Prostate gland (tissue), 2 donors: ENCODE data around the gene AFF4. TPM values are rescaled to one million over a fixed set of nuclear protein-coding genes. Genes with fewer than 3 reads are reported as not detected.
A peak's percentile ranks its signal among the peaks of the same experiment; 100 is the strongest.

Experiments used
- DNase-seq: peaks from one replicate; pipeline ENCODE4 v3.0.0-alpha.2; 2019; ENCODE audit warnings: low spot score
- H3K27ac ChIP-seq, 2 donors: fragments of 200-600 bp; sonication (generic); 2 replicates each; pipeline ENCODE4 v1.5.1; 2017 to 2019
- H3K27me3 ChIP-seq: fragments of 200-600 bp; sonication (generic); replicated peaks from 2 replicates; pipeline ENCODE4 v1.5.1; 2019; ENCODE audit not compliant: insufficient read depth
- H3K36me3 ChIP-seq, 2 donors: fragments of 200-600 bp; sonication (generic); 1 replicate in 1 of 2; 2 replicates in 1 of 2; pipeline versions ENCODE4 v1.5.1 to v1.8.1; 2017 to 2019
- H3K4me1 ChIP-seq: fragments of 200-600 bp; sonication (generic); replicated peaks from 2 replicates; pipeline ENCODE4 v1.5.1; 2019
- H3K4me3 ChIP-seq, 2 donors: fragments of 200-600 bp; sonication (generic); 2 replicates each; pipeline ENCODE4 v1.5.1; 2017 to 2019
- H3K9me3 ChIP-seq: fragments of 200-600 bp; sonication (generic); 2 replicates; pipeline ENCODE4 v1.5.1; 2017
- CTCF ChIP-seq, 4 experiments: fragments of 200-600 bp in 2 of 4; fragments of 450-650 bp in 2 of 4; sonication (generic) in 2 of 4; IDR thresholded peaks; 1 replicate in 3 of 4; 2 replicates in 1 of 4; pipeline ENCODE4 v1.5.1; 2016 to 2019; ENCODE audit warnings: antibody characterized with exemption in 4 of 4, mild to moderate bottlenecking in 2 of 4, moderate library complexity in 2 of 4
- POLR2A ChIP-seq: fragments of 450-650 bp; IDR thresholded peaks from one replicate; pipeline ENCODE4 v1.6.1; 2016; ENCODE audit warnings: antibody characterized with exemption, mild to moderate bottlenecking
- POLR2AphosphoS5 ChIP-seq: sonication (generic); formaldehyde crosslinking; IDR thresholded peaks from one replicate; pipeline ENCODE4 v1.6.1; 2017; ENCODE audit warnings: antibody characterized with exemption
- WGBS: methylation state at CpG from one replicate; pipeline ENCODE4 v1.1.5; 2018; 5-methylcytosine and 5-hydroxymethylcytosine counted together
- intact Hi-C: fragments of 100-400 bp; cut with DNase I; formaldehyde crosslinking; loops from one replicate; pipeline ENCODE4 v1.14.2; 2022
- small RNA-seq, 2 donors: library from RNA; depleted of rRNA; stranded (forward); fragments of <200 nt; gene quantifications; one replicate each; pipeline ENCODE3, GENCODE V24; 2016
- total RNA-seq, 2 donors: library from RNA; depleted of rRNA; stranded (reverse); fragments of >200 nt; gene quantifications; one replicate each; pipeline ENCODE4 v1.1.0, GENCODE V29; 2016

Gene AFF4
- total RNA-seq, 2 donors from 2014 or later: 57.2 to 105 TPM

- no peak overlapping the region for H3K4me3 ChIP-seq
- no peaks in the 10 kb centered on the region for H3K27me3 ChIP-seq
- intact Hi-C loops: loop anchor here (10.0 kb wide), 2 partner anchors 227 to 303 kb away; partner anchors contain the start of gene HSPA4
- H3K27ac ChIP-seq: peak overlapping the region in 1 of 2 donors; percentile 46
- WGBS: 84% methylated on average over 4 of the region's 4 CpGs
- no peaks in the 10 kb centered on the region for H3K36me3 ChIP-seq
- peaks cover 12% of the 10 kb centered on the region for H3K4me1 ChIP-seq
- no peak for TF ChIP-seq POLR2A
- TF ChIP-seq POLR2AphosphoS5: no peak
- TF ChIP-seq CTCF (IDR thresholded peaks at IDR 0.05): no peak
- H3K9me3 ChIP-seq: no peaks in the 10 kb centered on the region
- DNase-seq: no peak
Observed at GRCh38 chr5:132827943-132828673, 135.3 kb downstream of the AFF4 start.

- H3K9me3 ChIP-seq: no peaks in the 10 kb centered on the region
- TF ChIP-seq CTCF (IDR thresholded peaks at IDR 0.05): no peak
- peak; percentile 28 for TF ChIP-seq POLR2AphosphoS5
- peak overlapping the region in 1 of 2 donors; percentile 46 for H3K27ac ChIP-seq
- DNase-seq: no peak
- H3K4me3 ChIP-seq: no peak overlapping the region
- no peaks in the 10 kb centered on the region for H3K27me3 ChIP-seq
- H3K4me1 ChIP-seq: peaks cover 12% of the 10 kb centered on the region
- H3K36me3 ChIP-seq: no peaks in the 10 kb centered on the region
- intact Hi-C loops: loop anchor here (10.0 kb wide), 2 partner anchors 228 to 302 kb away; partner anchors contain the start of gene HSPA4
- WGBS: 52% methylated on average over 6 of the region's 6 CpGs
Observed at GRCh38 chr5:132826424-132827082, 136.9 kb downstream of the AFF4 start.

GRCh38 chr5:132825834-132826391 is 137.5 kb downstream of the AFF4 start:
- Histone ChIP-seq H3K36me3 (no peaks in the 10 kb centered on the region), H3K4me1 (peaks cover 8% of the 10 kb centered on the region), H3K27ac (peak overlapping the region in 1 of 2 donors; percentile 46), H3K9me3 (no peaks in the 10 kb centered on the region), H3K27me3 (no peaks in the 10 kb centered on the region), H3K4me3 (no peak overlapping the region)
- intact Hi-C loops: loop anchor here (10.0 kb wide), 2 partner anchors 229 to 301 kb away; partner anchors contain the start of gene HSPA4
- DNase-seq: no peak
- WGBS: 80% methylated on average over 27 of the region's 43 CpGs
- TF ChIP-seq CTCF (IDR thresholded peaks at IDR 0.05) (no peak), POLR2A (no peak), POLR2AphosphoS5 (no peak)

Small RNA genes lying within 50 kb of the gene (small RNA-seq; reads per million reads assigned to genes)
- gene AC113410.1: 0 reads per million in 2 donors
- gene ATP6V0E1P1: 0 reads per million in 2 donors
- 0 reads per million in 2 donors for gene RF00019
- 0 reads per million in 2 donors for gene RNA5SP192

Other genes with a start within 250 kb of the AFF4 start
- gene KIF3A, start 226.1 kb downstream of the AFF4 start, total RNA-seq: 10 to 100 TPM in 1 of 2 donors, 1 to 10 TPM in 1; 5.9 to 14.0 TPM
- 1 to 10 TPM in 1 of 2 donors, not detected in 1; 5.9 TPM for gene CCNI2, start 216.2 kb downstream of the AFF4 start, total RNA-seq
- gene SEPTIN8, start 186.4 kb downstream of the AFF4 start, total RNA-seq: 10 to 100 TPM; 27.7 to 38.5 TPM
- 10 to 100 TPM in 1 of 2 donors, 1 to 10 TPM in 1; 4.1 to 16.7 TPM for gene SOWAHA, start 150.3 kb downstream of the AFF4 start, total RNA-seq
- 100 to 1,000 TPM in 1 of 2 donors, 10 to 100 TPM in 1; 62.1 to 364 TPM for gene SHROOM1, start 133.0 kb downstream of the AFF4 start, total RNA-seq
- gene GDF9, start 97.2 kb downstream of the AFF4 start, total RNA-seq: 1 to 10 TPM in 1 of 2 donors, under 1 TPM in 1; 0.09 to 3.2 TPM
- 100 to 1,000 TPM; 201 to 223 TPM for gene UQCRQ, start 97.0 kb downstream of the AFF4 start, total RNA-seq
- 1 to 10 TPM in 1 of 2 donors, under 1 TPM in 1; 0.32 to 1.4 TPM for gene LEAP2, start 90.0 kb downstream of the AFF4 start, total RNA-seq
- gene ZCCHC10, start 62.9 kb upstream of the AFF4 start, total RNA-seq: 10 to 100 TPM in 1 of 2 donors, 1 to 10 TPM in 1; 7.8 to 10.5 TPM
- gene HSPA4, start 88.4 kb upstream of the AFF4 start, total RNA-seq: 10 to 100 TPM; 51.1 to 73.5 TPM